ENCODE measurements around the gene SLC26A3.

The SLC26A3 gene

GRCh38 chr7:107815254-107815882 lies 12.3 kb upstream of the SLC26A3 start:
- no peak for DNase-seq

DNA sequence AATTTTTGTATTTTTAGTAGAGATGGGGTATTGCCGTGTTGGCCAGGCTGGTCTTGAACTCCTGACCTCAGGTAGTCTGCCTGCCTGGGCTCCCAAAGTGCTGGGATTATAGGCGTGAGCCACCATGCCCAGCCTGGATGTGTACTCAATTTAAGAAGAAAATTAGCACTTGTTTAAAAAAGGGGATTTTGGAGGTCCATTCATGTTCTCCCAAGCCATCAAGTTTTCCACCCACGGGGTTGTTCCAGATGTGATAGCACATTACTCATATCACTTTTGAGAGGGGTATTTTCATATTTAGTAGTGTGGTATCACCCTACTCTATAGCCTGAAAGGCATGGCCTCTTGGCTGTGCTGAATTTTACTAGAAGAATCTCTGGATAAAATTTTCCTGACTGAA lies 10.5 kb upstream of the SLC26A3 start:
- no peak for DNase-seq

- no peak for DNase-seq
Measured at GRCh38 chr7:107811934-107812333, 8.9 kb upstream of the SLC26A3 start.

DNA sequence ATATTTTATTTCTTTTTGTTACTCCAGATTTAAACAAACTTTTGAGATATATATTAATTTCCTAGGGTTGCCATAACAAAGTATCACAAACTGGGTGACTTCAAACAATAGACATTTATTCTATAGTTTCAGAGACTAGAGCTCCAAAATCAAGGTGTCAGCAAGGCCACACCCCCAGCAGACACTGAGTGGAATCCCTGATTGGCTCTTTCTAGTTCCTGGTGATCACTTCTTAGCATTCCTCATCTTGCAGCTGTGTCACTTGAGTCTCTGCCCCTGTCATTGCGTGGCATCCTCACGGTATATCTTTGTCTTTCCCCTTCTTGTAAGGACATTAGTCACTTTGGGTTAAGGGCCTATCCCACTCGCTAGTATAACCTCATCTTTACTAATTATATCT lies 7.6 kb upstream of the SLC26A3 start:
- no peak for DNase-seq

DNA sequence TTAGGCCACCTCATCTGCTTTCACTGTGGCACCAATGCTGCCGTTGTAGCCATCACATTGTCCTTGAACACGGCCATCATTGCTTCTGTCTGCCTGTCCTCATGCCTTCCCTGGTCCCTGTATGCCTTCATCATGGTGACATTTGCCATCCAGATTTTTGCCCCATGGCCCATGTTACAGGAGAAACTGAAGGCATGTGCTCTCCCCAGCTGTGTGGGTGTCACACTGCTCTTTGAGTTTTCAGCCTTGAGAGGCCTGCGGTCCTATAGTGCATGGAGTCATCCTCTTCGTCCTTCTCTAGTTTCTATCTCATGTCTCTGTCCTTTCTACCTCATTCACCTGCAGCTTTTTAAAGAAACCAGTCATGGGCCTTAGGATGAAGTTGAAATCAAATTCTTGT lies 6.2 kb upstream of the SLC26A3 start:
- DNase-seq: no peak

DNA sequence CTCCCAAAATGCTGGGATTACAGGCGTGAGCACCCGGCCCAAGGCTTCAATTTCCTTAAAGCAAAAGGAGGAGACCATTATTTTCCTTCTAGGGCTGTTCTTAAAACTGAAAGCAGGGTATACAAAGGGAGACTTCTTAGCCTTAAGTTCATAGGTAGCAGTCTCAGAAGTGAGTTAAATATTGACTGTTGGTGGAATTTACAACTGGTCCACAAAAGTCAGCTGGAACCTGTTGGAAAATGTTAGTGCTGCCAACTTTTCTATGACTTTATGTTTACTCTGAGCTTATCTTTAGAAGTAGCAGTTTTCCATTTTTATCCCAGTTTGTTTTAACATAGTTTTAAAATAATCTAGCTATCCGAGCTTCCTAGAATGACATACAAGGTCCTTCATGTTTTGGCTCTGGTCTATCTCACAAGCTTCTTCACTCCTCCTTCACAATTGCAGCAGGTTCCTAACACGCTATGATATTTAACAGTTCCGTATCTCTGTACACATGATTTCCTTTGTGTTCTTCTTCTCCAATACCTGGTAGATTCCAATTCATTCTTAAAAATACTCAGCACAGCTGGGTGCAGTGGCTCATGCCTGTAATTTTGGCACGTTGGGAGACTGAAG lies 3.3 kb downstream of the SLC26A3 start:
- DNase-seq: no peak

- DNase-seq: no peak
Measured at GRCh38 chr7:107792364-107792763, 10.7 kb downstream of the SLC26A3 start.

GRCh38 chr7:107789647-107790046 lies 13.4 kb downstream of the SLC26A3 start:
- no peak for DNase-seq

GRCh38 chr7:107788662-107789061 lies 14.4 kb downstream of the SLC26A3 start:
- no peak for DNase-seq

- no peak for DNase-seq
Measured at GRCh38 chr7:107788216-107788615, 14.8 kb downstream of the SLC26A3 start.

DNA sequence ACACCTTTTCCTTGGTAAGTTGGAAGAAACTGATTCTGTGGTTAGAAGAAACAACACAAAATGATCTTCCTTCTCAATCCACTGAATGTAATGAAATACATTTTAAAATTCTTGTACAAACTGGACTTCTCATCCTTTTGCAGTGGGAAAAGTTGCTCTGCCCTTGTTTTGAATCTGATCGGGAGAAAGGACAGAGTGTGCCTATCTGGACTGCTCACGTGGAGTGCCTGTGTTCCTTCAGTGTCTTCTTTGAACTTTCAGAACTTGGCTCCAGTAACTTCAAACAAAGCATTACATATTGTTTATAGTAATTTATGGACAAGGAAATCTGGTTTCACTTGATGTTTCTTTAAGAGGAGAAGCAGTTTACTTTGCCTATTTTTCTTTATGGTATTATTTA lies 17.1 kb downstream of the SLC26A3 start:
- no peak for DNase-seq

DNA sequence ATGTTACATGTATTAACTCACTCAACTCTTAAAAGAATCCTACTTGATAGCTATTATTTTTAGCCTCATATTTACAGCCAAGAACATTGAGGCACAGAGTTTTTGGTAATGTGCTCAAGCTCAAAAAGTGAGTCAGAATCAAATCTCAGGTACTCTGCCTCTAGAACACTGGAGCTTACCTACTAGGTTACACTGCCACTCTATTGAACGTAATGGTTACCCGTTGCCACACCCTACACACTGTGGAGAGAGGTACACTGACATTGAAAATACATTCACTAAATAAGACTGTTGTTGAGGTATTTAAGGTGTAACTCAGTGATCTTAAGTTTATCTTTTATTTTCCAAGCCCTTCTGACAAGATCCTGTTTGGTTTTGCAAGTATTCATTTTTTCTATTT lies 17.9 kb downstream of the SLC26A3 start:
- no peak for DNase-seq

GRCh38 chr7:107783648-107784047 lies 19.4 kb downstream of the SLC26A3 start:
- DNase-seq: no peak

GRCh38 chr7:107782374-107782773 lies 20.6 kb downstream of the SLC26A3 start:
- DNase-seq: no peak

- no peak for DNase-seq
Measured at GRCh38 chr7:107779647-107780099, 23.4 kb downstream of the SLC26A3 start.

DNA sequence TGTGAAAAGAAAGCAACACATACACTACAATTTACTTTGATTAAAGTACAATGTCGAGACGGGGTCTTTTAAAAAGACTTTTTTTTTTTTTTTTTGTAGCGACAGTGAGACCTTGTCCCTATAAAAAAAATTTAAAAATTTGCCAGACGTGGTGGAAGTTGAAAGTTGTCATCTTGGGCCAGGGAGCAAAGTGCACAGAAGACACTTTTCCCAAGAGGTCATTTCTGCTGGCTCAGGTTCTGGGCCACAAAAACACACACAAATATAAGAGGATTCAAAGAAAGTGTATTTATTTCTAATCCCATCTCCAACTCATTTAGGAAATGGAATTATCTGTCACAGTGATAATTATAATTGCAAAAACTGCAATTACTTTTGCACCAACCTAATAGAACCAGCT lies 24.7 kb downstream of the SLC26A3 start:
- DNase-seq: no peak

DNA sequence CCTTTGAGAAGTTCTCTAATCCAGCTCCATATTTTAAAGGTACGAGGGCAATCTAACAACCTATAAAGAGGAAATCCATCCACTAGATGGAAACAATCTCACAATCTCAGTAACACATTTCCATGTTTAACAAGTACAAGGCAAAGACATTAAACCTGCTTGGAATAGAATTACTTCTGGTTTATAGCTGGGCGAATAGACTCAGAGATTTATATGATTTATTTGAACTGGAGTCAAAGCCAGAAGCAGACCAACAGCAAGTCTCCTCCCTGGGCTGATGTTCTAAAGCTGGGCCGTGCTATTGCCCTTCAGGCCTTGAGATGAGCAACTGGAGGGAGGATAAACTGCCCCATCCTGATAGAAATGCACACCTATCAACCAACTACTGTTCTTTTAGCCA lies 25.3 kb downstream of the SLC26A3 start:
- no peak for DNase-seq

DNA sequence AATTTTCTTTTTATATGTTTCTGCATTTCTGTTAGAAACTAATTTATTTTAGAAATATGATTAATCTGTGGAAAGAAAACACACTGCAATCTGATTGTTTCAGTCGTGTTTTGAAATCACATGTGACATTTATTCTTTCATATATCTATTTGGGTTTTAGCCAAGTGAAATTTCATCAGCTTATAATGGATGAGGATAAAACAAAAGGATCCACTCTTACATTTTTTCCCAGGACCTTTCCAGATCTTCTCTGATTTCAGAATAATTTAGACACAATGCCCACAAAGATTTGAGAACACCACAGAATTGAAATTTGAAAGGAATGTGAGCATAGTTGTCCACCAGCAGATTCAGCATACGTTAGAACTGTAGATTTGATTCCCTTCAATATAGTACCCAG lies 30.0 kb downstream of the SLC26A3 start:
- no peak for DNase-seq

DNA sequence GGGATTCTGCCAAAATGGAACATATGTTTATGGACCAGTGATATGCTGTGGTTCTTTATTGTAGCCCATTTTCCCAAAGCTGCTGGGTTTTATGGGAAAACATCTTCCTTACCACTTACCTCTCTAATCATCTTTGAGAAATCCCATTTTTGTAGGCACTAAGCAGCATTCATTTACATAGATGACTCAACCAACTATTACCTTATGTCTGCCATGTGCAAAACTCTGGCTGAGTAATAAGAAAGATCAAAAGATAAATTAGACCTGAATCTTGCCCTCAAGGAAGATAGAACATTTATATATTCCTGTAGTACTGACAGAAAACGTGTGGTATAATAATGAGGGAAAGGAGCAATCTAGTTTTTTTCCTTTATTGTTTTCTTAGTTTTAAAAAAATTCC lies 34.8 kb downstream of the SLC26A3 start:
- DNase-seq: no peak

- DNase-seq: no peak
Measured at GRCh38 chr7:107767391-107767790, 35.6 kb downstream of the SLC26A3 start.

- no peak for DNase-seq
Measured at GRCh38 chr7:107758667-107759066, 44.4 kb downstream of the SLC26A3 start.

DNA sequence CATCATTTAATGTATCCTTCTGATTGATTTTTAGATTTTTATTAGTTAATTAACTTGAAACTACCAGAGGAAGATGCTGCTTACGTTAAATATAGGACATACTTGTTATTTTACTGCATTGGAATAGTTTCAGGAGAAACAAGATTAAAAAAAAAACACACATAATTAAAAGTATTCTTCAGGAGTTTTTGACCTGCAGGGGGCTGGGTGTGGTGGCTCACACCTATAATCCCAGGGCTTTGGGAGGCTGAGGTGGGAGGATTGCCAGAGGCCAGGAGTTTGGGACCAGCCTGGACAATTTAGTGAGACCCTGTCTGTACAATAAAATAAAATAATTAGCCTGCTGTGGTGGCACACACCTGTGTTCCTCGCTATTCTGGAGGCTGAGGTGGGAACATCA lies 48.4 kb downstream of the SLC26A3 start:
- DNase-seq: no peak

GRCh38 chr7:107751113-107751512 lies 51.9 kb downstream of the SLC26A3 start:
- DNase-seq: no peak

- no peak for DNase-seq
Measured at GRCh38 chr7:107746006-107746405, 57.0 kb downstream of the SLC26A3 start.

GRCh38 chr7:107744345-107744750 lies 58.7 kb downstream of the SLC26A3 start:
- DNase-seq: no peak
